ENCODE data around the gene THBS2. TPM values are rescaled to one million over a fixed set of nuclear protein-coding genes. Genes with fewer than 3 reads are reported as not detected.

Gene THBS2
- total and polyA plus RNA-seq, 4 donors: 5.5 to 35.4 (median 24.1) TPM

GRCh38 chr6:169236988-169237387 is 16.7 kb downstream of the THBS2 start:
- Histone ChIP-seq H3K9me3 (ENCODE audit: control insufficient read depth in 4 of 4, insufficient read depth in 3 of 4, low read length in 3 of 4) (peaks cover 0 to 8% (median 2%) of the 10 kb centered on the region in 4 donors), H3K4me3 (no peak overlapping the region), H3K9ac (ENCODE audit: insufficient read depth in 1 of 2, low read length in 2 of 2) (no peak overlapping the region), H3K27ac (ENCODE audit: low read depth in 1 of 2, low read length in 1 of 2) (no peak overlapping the region), H3K36me3 (ENCODE audit: control insufficient read depth in 4 of 4, insufficient read depth in 4 of 4, low read length in 4 of 4) (no peaks in the 10 kb centered on the region), H3K4me1 (ENCODE audit: control insufficient read depth in 5 of 5, insufficient read depth in 5 of 5, low read length in 5 of 5) (no peaks in the 10 kb centered on the region), H3K27me3 (ENCODE audit: control insufficient read depth in 3 of 3, insufficient read depth in 3 of 3, low read length in 2 of 3) (no peaks in the 10 kb centered on the region)
- TF ChIP-seq CTCF (IDR thresholded peaks at IDR 0.05; ENCODE audit: control extremely low read depth, extremely low read depth): no peak
- ATAC-seq (ENCODE audit: insufficient read depth, low FRiP score): no peak
- 90 to 91% methylated on average over 17 of the region's 17 CpGs for whole genome bisulfite sequencing, 2 donors
- no peak for DNase-seq

GRCh38 chr6:169236545-169236944 is 17.1 kb downstream of the THBS2 start:
- ATAC-seq (ENCODE audit: insufficient read depth, low FRiP score): no peak
- Histone ChIP-seq H3K9ac (ENCODE audit: insufficient read depth in 1 of 2, low read length in 2 of 2) (no peak overlapping the region), H3K4me3 (no peak overlapping the region), H3K27me3 (ENCODE audit: control insufficient read depth in 3 of 3, insufficient read depth in 3 of 3, low read length in 2 of 3) (no peaks in the 10 kb centered on the region), H3K36me3 (ENCODE audit: control insufficient read depth in 4 of 4, insufficient read depth in 4 of 4, low read length in 4 of 4) (no peaks in the 10 kb centered on the region), H3K27ac (ENCODE audit: low read depth in 1 of 2, low read length in 1 of 2) (no peak overlapping the region), H3K4me1 (ENCODE audit: control insufficient read depth in 5 of 5, insufficient read depth in 5 of 5, low read length in 5 of 5) (no peaks in the 10 kb centered on the region), H3K9me3 (ENCODE audit: control insufficient read depth in 4 of 4, insufficient read depth in 3 of 4, low read length in 3 of 4) (peaks cover 0 to 11% (median 2%) of the 10 kb centered on the region in 4 donors)
- DNase-seq: no peak
- TF ChIP-seq CTCF (IDR thresholded peaks at IDR 0.05; ENCODE audit: control extremely low read depth, extremely low read depth): no peak
- WGBS, 2 donors: 92% methylated on average over 8 of the region's 8 CpGs

- Histone ChIP-seq H3K4me3 (no peak overlapping the region), H3K4me1 (ENCODE audit: control insufficient read depth in 5 of 5, insufficient read depth in 5 of 5, low read length in 5 of 5) (no peaks in the 10 kb centered on the region), H3K27ac (ENCODE audit: low read depth in 1 of 2, low read length in 1 of 2) (no peak overlapping the region), H3K36me3 (ENCODE audit: control insufficient read depth in 4 of 4, insufficient read depth in 4 of 4, low read length in 4 of 4) (no peaks in the 10 kb centered on the region), H3K9me3 (ENCODE audit: control insufficient read depth in 4 of 4, insufficient read depth in 3 of 4, low read length in 3 of 4) (peaks cover 0 to 11% (median 2%) of the 10 kb centered on the region in 4 donors), H3K9ac (ENCODE audit: insufficient read depth in 1 of 2, low read length in 2 of 2) (no peak overlapping the region), H3K27me3 (ENCODE audit: control insufficient read depth in 3 of 3, insufficient read depth in 3 of 3, low read length in 2 of 3) (no peaks in the 10 kb centered on the region)
- no peak for ATAC-seq (ENCODE audit: insufficient read depth, low FRiP score)
- no peak for TF ChIP-seq CTCF (IDR thresholded peaks at IDR 0.05; ENCODE audit: control extremely low read depth, extremely low read depth)
- 85 to 89% methylated on average over 11 of the region's 11 CpGs for WGBS, 2 donors
- DNase-seq: peak in 2 of 3 donors; percentile 30 to 64
These were observed 18.4 kb downstream of the THBS2 start for GRCh38 chr6:169235286-169235685.

GRCh38 chr6:169234634-169235033 is 19.0 kb downstream of the THBS2 start:
- Histone ChIP-seq H3K36me3 (ENCODE audit: control insufficient read depth in 4 of 4, insufficient read depth in 4 of 4, low read length in 4 of 4) (no peaks in the 10 kb centered on the region), H3K27ac (ENCODE audit: low read depth in 1 of 2, low read length in 1 of 2) (no peak overlapping the region), H3K4me1 (ENCODE audit: control insufficient read depth in 5 of 5, insufficient read depth in 5 of 5, low read length in 5 of 5) (no peaks in the 10 kb centered on the region), H3K9me3 (ENCODE audit: control insufficient read depth in 4 of 4, insufficient read depth in 3 of 4, low read length in 3 of 4) (peaks cover 0 to 11% (median 2%) of the 10 kb centered on the region in 4 donors), H3K9ac (ENCODE audit: insufficient read depth in 1 of 2, low read length in 2 of 2) (no peak overlapping the region), H3K4me3 (no peak overlapping the region), H3K27me3 (ENCODE audit: control insufficient read depth in 3 of 3, insufficient read depth in 3 of 3, low read length in 2 of 3) (no peaks in the 10 kb centered on the region)
- WGBS, 2 donors: 91 to 93% methylated on average over 18 of the region's 18 CpGs
- no peak for ATAC-seq (ENCODE audit: insufficient read depth, low FRiP score)
- DNase-seq: no peak
- no peak for TF ChIP-seq CTCF (IDR thresholded peaks at IDR 0.05; ENCODE audit: control extremely low read depth, extremely low read depth)

Data from lung (tissue), 12 donors.